K562 (cell line): ENCODE measurements around the gene ITGA7.

Source experiments
- ELF1 ChIP-seq: fragments of 200-800 bp; sonication (Bioruptor generic); IDR thresholded peaks from 2 replicates; pipeline ENCODE4 v1.6.1; 2016; ENCODE audit warnings: missing genetic modification characterization, missing compliant biosample characterization
- EP400 ChIP-seq: fragments of 450-650 bp; IDR thresholded peaks from 2 replicates; pipeline ENCODE4 v1.6.1; 2017; ENCODE audit warnings: antibody characterized with exemption, mild to moderate bottlenecking, moderate library complexity
- EWSR1 ChIP-seq: fragments of 450-650 bp; IDR thresholded peaks from 2 replicates; pipeline ENCODE4 v1.6.1; 2018; ENCODE audit warnings: borderline replicate concordance, mild to moderate bottlenecking, low read depth, moderate library complexity; ENCODE audit not compliant: partially characterized antibody
- FOXP4 ChIP-seq: sonication (generic); formaldehyde crosslinking; IDR thresholded peaks from 2 replicates; pipeline ENCODE4 v1.8.0; 2022; ENCODE audit warnings: mild to moderate bottlenecking, missing genetic modification reagents, borderline replicate concordance
- GTF2F1 ChIP-seq: IDR thresholded peaks from 2 replicates; pipeline ENCODE4 v1.6.1; 2011; ENCODE audit warnings: low read depth, low read length, improper control_type of control experiment
- KAT2B ChIP-seq: IDR thresholded peaks from one replicate; pipeline ENCODE4 v1.6.1; 2012; ENCODE audit warnings: low read depth, mild to moderate bottlenecking, control low read depth, inconsistent platforms, low read length, moderate library complexity
- MAZ ChIP-seq, 2 experiments: fragments of 450-650 bp in 1 of 2; sonication (generic) in 1 of 2; formaldehyde crosslinking; IDR thresholded peaks in 1 of 2; conservative IDR thresholded peaks in 1 of 2; 2 replicates each; pipeline versions ENCODE4 v1.4.0 to v1.5.0; 2020; ENCODE audit warnings: mild to moderate bottlenecking in 1 of 2, missing genetic modification reagents in 1 of 2
- RFX1 ChIP-seq: fragments of 450-650 bp; IDR thresholded peaks from 2 replicates; pipeline ENCODE4 v1.6.1; 2016; ENCODE audit warnings: mild to moderate bottlenecking, moderate library complexity
- SIN3A ChIP-seq, 2 experiments: fragments of 150-350 bp in 1 of 2; IDR thresholded peaks; 2 replicates each; pipeline ENCODE4 v1.6.1; 2011 to 2016; ENCODE audit warnings: borderline replicate concordance in 2 of 2, low read depth in 2 of 2, low read length in 2 of 2, mild to moderate bottlenecking in 2 of 2, moderate library complexity in 2 of 2; ENCODE audit not compliant: control insufficient read depth in 1 of 2
- SREBF1 ChIP-seq: fragments of 150-350 bp; IDR thresholded peaks from 2 replicates; pipeline ENCODE4 v1.6.1; 2014; ENCODE audit warnings: antibody characterized with exemption, low read depth, low read length, borderline replicate concordance
- TF ChIP-seq, protein P1 (sequence below), 3 experiments: IDR thresholded peaks in 2 of 3; conservative IDR thresholded peaks in 1 of 3; 2 replicates each; pipeline ENCODE4 v1.5.1; 2011 to 2012; ENCODE audit warnings: low read length in 3 of 3, mild to moderate bottlenecking in 3 of 3, control low read depth in 2 of 3, improper control_type of control experiment in 1 of 3, inconsistent platforms in 1 of 3, low read depth in 1 of 3, mixed read lengths in 1 of 3, moderate library complexity in 1 of 3; ENCODE audit not compliant: insufficient read depth in 2 of 3
- TF ChIP-seq, protein P2 (sequence below): IDR thresholded peaks from 3 replicates; pipeline ENCODE4 v1.6.1; 2011; ENCODE audit warnings: borderline replicate concordance, mild to moderate bottlenecking, moderate library complexity; ENCODE audit not compliant: insufficient read length; ENCODE audit errors: extremely low read depth

DNA sequence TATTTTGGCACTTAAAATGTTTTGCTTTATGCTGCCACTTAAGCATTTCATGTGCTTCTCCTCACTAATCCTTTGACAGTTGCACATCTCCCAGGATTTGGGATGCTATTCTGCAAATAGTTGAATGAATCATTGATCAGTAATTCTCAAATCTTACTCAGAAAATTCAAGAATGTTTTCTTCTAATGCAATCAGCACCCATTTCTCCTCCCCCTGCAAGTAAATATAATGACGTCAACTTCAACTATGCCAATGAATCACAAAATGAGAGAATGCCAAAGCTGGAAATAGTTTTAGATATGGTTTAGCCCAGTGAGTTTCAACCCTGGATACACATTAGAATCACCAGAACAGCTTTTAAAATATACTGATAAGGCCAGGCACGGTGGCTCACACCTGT, 6.0 kb upstream of the ITGA7 start:
- no peak for TF ChIP-seq RFX1
- TF ChIP-seq FOXP4: no peak
- TF ChIP-seq, protein P1, sequence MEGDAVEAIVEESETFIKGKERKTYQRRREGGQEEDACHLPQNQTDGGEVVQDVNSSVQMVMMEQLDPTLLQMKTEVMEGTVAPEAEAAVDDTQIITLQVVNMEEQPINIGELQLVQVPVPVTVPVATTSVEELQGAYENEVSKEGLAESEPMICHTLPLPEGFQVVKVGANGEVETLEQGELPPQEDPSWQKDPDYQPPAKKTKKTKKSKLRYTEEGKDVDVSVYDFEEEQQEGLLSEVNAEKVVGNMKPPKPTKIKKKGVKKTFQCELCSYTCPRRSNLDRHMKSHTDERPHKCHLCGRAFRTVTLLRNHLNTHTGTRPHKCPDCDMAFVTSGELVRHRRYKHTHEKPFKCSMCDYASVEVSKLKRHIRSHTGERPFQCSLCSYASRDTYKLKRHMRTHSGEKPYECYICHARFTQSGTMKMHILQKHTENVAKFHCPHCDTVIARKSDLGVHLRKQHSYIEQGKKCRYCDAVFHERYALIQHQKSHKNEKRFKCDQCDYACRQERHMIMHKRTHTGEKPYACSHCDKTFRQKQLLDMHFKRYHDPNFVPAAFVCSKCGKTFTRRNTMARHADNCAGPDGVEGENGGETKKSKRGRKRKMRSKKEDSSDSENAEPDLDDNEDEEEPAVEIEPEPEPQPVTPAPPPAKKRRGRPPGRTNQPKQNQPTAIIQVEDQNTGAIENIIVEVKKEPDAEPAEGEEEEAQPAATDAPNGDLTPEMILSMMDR (IDR thresholded peaks at IDR 0.05 in 2 of 3, conservative IDR thresholded peaks at IDR 0.05 in 1 of 3; ENCODE audit: insufficient read depth in 2 of 3, low read depth in 1 of 3, low read length in 3 of 3): no peak
- no peak for TF ChIP-seq MAZ (CRISPR knock-in tag; conservative IDR thresholded peaks at IDR 0.05 in 1 of 2, IDR thresholded peaks at IDR 0.05 in 1 of 2)
- no peak for TF ChIP-seq KAT2B
- no peak for TF ChIP-seq GTF2F1
- TF ChIP-seq EWSR1: no peak
- TF ChIP-seq, protein P2, sequence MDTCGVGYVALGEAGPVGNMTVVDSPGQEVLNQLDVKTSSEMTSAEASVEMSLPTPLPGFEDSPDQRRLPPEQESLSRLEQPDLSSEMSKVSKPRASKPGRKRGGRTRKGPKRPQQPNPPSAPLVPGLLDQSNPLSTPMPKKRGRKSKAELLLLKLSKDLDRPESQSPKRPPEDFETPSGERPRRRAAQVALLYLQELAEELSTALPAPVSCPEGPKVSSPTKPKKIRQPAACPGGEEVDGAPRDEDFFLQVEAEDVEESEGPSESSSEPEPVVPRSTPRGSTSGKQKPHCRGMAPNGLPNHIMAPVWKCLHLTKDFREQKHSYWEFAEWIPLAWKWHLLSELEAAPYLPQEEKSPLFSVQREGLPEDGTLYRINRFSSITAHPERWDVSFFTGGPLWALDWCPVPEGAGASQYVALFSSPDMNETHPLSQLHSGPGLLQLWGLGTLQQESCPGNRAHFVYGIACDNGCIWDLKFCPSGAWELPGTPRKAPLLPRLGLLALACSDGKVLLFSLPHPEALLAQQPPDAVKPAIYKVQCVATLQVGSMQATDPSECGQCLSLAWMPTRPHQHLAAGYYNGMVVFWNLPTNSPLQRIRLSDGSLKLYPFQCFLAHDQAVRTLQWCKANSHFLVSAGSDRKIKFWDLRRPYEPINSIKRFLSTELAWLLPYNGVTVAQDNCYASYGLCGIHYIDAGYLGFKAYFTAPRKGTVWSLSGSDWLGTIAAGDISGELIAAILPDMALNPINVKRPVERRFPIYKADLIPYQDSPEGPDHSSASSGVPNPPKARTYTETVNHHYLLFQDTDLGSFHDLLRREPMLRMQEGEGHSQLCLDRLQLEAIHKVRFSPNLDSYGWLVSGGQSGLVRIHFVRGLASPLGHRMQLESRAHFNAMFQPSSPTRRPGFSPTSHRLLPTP: no peak
- TF ChIP-seq EP400: no peak
- no peak for TF ChIP-seq SREBF1
- TF ChIP-seq ELF1 (tag): no peak
- TF ChIP-seq SIN3A (IDR thresholded peaks at IDR 0.05; ENCODE audit: borderline replicate concordance in 2 of 2, control insufficient read depth in 1 of 2, low read depth in 2 of 2, low read length in 2 of 2): no peak
